NCI-H82 treated with DMSO at 0.1 percent for 48 hours (cell line): ENCODE data around the gene ECM2.
A peak's percentile ranks its signal among the peaks of the same experiment; 100 is the strongest.

Experiments used
- DNase-seq: peaks from one replicate; lab custom pipeline; 2025; ENCODE audit not compliant: unreplicated experiment; lab: John Stamatoyannopoulos, UW

ECM2 gene

DNA sequence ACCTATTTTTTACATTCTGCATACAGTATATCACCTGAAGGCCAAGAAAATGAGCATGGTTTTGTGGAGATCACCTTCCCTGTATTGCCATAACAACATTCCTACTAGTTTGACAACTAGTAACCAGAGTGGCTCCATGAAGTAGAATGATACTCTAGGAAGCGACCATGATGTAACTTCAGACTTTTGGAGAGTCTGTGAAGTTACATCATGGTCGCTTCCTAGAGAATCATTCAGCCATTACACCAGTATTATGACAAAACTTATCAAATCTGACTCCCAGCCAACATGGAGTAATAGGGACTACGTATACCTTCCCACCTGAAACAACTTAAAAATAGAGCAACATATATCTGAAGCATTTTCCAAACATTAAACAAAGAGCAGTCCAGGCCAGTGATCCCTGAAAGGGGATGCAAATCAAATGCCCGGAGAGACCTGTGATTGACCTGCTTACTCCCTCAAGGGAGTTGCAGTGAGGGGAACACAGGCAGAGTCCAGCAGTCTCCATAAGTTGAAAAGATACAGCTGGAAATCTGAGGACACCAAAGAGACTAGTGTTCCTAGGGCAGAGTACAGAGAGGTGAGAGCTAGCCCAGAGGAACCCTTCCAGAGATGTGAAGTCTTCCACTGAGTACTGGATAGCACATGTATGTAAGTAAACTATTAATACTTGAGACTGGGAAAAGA, 7.8 kb downstream of the ECM2 start:
- DNase-seq: peak; percentile 57

DNA sequence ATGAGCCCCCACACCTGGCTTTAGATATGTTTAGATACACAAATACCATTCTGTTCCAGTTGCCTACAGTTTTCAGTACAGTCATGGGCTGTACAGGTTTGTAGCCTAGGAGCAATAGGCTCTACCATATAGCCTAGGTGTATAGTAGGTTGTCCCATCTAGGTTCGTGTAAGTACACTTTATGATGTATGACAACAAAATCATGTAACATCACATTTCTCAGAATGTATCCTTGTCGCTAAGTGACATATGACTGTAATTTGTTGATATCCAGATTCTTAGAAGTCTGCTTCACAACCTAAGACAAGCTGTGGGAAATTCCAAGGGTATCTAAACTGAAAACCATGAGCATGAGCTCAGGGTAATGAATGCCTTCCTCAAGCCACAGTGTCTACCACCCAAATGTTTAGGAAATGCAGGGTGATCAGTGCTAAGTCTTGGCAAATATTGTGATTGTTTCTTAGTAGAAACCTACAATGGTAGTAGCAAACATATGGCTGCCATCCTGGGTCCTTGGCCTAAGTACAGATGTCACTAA, 8.4 kb downstream of the ECM2 start:
- no peak for DNase-seq

DNA sequence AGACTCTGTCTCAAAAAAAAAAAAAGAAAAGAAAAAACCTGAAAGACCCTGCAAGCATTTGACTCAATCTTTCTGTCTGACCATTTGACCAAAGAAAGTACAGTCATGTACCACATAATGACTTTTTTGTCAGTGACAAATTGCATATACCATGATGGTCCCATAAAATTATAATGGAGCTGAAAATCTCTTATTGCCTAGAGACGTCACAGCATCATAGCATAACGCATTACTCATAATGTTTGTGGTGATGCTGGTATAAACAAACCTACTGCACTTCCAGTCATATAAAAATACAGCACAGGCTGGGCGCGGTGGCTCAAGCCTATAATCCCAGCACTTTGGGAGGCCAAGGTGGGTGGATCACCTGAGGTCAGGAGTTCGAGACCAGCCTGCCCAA, 10.5 kb downstream of the ECM2 start:
- no peak for DNase-seq

DNA sequence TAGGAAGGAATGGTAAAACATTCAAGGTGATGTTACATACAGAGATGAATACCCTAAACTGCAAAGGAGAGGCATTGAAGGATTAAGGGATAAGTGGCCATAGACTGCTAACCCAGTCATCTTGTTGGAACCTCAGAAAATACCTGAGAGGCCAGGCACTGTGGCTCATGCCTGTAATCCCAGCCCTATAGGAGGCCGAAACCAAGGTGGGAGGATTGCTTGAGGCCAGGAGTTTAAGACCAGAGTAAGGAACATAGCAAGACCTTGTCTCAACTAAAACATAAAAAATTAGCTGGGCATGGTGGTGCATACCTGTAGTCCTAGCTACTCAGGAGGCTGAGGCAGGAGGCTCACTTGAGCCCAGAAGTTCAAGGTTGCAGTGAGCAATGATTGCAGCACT, 10.9 kb downstream of the ECM2 start:
- DNase-seq: no peak

DNA sequence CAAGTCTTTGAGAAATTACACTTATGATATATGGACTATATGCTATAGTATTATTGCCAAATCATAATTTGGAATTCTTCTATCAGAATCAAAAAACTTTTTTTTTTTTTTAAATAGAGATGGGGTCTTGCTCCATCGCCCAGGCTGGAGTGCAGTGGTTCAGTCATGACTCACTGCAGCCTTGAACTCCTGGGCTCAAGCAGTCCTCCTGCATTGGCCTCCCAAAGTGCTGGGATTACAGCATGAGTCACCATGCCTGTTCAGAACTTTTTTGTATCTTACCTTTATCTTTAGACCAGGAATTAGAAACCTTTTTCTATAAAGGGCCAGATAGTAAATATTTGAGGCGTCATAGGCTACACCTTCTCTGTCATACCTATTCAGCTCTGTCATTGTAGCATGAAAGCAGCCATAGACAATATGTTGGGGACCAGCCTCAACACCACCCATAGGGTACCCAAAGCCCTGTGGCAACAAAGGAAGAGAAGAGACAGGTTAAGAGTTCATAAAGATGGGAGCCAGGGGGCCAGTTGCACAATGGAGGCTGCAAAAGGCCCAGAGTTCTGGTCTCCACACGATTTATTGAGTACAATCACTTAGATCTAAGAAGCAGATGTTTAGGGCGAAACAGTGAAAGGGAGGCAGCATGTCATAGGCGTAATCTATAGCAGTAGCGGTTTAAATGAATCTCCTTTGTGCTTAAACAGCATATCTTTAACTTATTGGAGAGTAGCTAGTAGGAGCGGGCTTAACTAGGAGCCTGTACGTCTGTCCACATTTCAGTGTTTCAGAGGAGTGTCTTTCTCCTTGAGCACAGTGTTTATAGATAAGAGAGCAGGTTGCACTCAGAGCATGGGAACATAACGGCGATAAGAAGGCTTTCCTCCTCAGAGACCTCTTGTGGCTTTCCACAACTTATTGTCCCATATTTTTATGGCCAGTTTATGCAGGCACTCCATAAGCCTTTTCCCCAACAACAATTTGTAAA, 12.5 kb downstream of the ECM2 start:
- DNase-seq: no peak

DNA sequence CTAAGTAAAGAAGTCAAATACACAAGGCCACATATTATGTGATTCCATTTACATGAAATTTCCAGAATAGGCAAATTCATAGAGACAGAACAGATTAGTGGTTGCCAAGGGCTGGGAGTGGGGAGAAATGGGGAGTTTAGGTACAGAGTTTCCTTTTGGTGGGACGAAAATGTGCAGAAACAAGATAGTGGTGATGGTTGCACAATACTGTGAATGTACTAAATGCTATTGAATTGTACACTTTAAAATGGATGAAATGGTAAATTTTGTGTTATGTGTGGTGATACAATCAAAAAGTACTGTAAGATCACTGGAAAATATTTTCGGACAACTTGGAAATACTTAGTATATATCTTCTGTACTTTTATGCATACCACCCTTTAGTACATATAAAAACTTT, 15.0 kb downstream of the ECM2 start:
- no peak for DNase-seq

DNA sequence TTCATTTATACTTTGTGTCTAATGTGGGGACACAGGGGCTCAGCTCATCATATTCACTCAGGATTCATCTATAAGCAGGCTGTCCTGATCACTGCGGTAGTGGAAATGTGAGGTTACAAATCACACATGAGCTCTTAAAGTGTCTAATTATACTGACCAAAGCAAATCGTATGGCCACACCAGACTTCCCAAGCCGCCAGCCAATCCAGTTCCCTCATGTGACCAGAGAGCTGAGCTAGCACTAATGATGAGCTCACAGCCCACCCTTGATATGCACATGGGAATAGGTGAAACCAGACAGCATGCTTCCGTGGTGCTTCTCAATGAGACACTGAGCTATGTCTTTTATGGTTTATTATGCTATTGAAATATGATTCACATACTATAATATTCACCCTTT, 17.6 kb downstream of the ECM2 start:
- DNase-seq: no peak

DNA sequence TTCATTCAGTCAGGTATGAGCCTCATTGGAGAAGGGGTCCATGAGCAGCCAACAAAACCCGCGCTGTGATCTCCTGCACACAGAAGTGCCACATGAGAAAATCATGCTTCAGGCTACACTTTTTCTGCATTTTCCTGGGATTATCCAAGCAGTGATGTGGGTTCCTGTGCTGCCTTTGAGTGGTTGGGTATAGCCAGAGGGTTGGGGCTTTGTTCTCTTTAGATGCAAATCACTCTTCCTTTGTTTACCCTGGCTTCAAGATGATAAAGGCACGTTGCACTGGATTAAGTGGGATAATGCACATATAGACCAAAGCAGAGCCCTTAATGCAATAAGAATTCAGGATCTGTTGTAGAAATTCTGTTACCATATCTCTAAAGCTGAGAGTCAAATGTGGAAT, 18.7 kb downstream of the ECM2 start:
- no peak for DNase-seq

DNA sequence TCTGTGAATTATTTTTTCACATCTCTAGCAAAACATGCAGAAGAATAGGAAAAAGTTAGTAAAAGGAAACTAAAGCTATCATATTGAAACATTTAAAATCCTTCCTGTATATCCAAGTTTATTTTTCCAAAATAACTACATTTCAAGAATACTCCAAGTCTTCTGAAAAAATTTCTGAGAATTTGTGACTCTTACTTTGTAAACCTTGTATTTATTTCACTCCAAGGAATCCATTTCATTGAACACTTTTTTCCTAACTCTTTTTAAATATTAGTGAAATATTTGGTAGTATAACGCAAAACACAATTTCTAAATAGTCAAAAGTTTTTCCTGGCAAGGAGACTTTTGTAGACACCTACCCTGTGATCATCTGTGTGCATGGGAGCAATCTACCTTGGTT, 19.3 kb downstream of the ECM2 start:
- DNase-seq: no peak

DNA sequence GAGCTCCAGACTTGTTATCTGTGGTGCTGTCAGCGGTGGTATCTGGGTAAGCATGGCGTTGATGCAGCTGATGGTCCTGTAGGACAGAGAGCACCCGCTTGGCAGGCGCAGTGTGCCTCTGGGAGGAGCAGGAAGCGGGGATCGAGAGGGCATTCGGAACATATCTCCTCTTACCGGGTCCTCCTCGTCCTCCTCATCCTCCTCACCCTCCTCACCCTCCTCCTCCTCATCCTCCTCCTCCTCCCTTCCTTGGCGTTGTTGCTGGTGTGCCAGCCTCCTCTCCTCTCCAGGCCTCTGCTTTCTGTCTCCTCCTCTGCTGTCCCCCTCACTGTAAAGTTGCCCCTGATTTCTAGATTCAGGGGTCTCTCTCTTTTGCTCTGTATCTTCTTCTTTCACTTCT, 21.2 kb downstream of the ECM2 start:
- DNase-seq: no peak

DNA sequence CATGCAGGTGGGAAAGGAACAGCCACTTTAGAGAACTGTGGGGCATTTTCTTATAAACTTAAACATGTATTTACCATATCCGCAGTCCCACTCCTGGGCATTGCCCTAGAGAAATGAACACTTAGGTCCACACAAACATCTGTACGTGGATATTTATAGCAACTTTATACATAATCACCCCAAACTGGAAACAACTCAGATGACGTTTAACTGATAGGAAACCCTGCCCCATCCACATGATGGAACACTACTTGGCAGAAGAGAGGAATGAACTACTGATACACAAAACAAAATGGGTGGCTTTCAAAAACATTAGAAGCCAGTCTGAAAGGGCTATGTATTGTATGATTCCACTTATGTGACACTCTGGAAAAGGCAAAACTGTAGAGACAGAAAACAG, 22.4 kb downstream of the ECM2 start:
- no peak for DNase-seq

DNA sequence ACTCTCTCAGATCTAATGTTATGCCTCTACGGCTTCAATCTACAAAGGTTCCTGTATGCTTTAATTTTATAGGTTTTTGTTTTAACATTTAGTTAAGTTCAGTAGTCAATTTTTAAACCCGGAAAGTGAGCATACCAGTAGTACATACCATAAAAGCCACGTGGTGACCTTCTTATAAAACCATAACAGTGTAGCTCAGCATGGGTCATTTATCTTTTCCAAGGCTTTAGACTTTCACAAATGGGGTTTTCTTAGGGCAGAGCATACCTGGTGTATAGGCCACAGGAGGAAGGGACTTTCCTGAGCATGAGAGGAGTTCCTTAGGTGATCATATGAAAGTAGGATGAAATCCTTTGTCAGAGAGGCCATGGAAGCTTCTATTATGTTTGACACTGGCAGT, 23.2 kb downstream of the ECM2 start:
- DNase-seq: no peak

DNA sequence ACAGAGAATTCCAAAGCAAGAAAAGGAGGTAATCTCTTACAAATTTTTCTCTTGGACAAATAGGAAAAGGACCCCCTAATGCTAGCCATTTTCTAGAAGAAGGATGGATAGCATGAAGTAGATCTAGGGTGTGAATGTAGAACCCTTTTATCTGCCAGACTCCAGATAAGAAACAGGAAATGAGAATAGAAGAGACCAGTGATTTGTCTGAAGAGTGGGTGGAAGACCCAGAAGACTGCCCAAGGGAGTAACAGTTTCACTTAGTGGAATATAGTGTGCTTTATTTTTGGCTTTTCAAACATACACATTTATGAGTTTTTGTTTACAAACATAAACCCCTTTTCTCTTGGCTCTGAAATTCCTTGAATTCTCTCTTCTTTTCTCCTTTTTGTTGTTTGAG, 25.0 kb downstream of the ECM2 start:
- DNase-seq: no peak

DNA sequence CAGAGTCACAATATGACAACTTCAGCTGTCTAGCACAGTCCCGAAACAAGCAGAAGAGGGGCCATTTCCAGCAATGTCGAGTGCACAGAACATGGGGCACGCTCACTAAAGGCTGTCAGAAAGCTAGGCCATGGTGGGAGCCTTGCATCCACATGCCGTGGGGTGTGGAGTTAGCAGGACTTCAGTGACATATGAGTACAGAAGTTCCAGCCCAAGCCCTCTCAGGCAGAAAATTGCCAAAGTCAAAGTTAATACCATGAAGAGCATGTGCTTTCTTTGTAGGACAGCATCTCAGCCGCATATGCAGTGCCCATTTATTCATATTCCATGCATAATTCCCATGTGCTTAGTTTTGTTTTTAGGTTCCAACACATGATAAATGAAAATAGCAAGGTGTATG, 26.7 kb downstream of the ECM2 start:
- no peak for DNase-seq

DNA sequence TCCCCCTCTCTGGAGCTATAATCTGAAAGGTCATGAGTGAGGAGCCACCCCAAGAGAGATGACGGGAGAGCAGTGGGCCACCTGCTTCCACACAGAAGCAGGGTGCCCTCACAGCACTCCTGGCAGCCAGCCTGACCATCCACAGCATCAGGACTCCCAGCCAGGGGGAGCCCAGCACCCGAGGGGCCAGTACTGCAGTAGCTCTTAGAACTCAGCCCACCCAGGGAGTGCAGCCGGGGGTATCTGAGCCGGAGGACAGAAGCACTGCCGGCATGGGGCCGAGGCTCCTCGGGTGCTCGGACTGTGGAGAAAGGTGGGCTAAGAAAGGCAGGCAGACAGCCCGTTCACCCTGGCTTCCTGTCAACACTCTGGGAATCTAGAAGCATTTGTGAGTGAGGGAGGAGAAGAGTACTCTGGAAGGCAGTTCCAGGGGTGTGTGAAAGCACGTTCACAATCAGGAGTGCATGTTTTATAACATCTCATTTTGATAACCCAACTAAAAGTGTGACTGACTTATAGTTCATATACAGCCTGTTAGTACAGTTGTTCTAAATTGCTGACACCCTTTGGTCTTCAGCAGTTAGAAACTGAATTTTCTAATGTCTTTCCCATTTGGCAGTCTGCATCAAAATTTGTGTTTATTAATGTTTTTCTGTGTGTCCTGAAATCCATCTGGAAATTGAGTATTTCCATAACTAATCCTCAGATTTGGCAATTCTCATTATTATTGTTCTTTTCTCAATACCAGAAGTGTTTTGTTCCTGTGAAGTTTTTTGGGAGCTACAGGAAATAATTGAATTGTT, 27.6 kb downstream of the ECM2 start:
- DNase-seq: no peak

DNA sequence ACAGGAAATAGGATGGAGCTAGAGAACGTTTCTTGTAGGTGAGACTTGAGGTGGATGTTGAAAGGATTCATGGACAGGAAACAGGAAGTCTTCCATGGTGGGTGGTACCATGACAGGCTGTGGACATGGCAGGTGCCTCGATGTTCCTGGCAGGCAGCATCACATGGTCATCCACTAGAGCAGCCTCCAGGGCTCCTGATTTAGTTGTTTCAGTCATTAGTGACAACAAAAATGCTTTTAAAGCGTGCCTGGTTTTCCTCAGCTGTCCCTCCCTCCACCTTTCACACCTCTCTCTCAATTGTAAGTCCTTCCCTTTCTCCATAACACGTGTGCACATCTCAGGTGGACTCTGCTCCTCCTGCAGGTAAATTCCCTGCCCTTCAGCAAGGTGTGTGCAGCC, 28.3 kb downstream of the ECM2 start:
- DNase-seq: no peak

DNA sequence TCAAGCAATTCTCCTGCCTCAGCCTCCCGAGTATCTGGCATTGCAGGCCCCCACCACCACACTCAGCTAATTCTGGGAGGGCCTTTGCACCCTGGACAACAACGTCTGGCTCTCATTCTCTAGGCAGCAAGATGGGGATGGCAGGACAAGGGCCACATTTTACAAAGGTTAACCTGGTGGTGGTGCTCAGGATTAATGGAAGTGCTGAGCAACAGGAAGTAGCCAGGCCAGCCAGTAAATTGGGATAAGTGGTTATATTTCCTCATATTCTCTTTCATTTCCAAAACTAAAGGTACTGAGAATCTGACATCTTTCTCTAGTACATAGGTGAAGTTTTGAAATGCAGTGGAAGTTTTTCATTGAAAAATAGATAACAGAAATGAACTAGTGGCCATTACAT, 28.8 kb downstream of the ECM2 start:
- no peak for DNase-seq

DNA sequence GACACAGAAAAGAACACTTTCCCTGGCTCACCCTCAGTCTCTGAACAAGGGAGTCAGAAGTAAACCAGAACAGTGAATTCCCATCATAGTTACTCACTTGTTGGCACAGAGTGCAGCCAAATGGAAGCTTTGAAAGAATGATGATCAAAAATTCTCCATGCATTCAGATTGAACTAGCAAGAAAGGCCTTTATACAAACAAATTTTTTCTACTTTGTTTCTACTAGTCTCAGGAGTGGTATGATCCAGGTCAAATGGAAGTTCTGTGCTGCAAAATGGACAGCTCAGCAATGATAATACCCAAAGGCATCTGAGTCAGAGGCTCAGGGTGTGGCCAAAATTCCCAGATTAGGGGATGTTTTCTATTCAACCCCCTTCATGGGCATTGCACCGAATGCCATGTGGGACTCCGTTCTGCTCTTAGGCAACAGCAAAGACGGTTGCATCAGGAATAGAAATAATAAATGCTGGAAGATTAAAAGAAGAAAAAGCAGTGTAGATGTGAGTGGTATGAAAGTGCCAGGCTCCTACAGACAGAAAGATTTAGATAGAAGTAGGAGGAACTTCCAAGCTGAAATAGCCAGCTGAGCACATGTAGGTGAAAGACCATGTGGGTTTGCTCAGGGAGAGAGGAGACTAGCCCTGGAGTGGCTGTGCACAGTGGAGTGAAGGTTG, 29.5 kb downstream of the ECM2 start:
- no peak for DNase-seq

DNA sequence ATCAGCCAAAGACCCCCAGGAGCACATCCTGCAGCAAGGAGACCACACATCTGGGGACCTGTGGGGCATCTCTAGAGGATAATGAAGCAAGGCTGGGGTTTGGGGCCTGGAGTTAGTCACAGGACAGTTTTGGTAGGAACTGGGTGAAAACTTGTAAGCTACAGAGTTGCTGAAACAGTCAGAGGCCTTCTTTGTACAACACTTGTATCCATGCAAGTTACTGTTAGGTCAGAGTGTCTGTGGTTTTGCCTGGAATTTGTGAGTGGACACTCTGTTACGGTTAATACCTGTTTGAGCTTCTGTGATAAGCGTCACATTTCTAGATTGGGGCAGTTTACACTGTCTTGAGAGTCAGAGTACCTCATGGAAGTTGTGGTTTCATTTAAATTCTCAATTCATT, 30.9 kb downstream of the ECM2 start:
- no peak for DNase-seq

DNA sequence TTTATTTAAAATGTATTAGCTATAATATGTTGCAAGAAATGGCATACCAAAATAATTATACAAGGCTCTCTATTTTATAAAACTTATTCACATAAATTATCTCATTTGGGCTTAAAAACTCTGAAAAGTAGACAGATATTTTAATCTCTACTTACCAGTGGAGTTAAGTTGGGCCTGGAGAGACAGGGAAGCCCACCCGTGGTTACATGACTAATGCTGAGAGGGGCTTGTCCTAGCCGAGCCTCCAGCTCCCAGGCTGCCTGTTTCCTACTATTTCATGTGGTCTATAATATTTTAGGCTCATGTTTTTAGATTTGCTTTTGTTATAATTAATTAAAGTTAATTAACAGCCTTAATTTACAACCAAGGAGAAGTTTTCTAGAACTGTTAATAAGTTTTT, 32.6 kb downstream of the ECM2 start:
- no peak for DNase-seq
